Measurements from ENCODE around the gene CNBD2.

DNA sequence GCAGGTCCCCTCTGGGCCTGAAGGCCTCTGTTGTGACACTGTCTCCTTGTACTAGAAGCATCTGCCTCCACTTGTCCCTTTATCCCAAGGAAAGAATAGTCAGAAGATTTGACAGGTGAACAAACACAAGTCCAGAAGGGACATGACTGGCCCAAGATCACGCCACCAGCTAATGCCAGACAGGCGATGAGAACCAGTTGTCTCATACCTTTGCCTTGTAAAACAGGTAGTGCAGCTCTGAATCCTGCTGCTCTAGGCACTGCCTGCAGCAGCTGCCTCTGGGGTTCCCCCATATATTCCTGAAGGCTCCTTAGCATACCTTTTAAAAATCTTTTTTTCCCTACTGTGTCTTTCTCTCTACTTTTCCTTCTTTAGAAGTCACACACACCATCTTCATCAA lies 39.1 kb upstream of the CNBD2 start:
- TF ChIP-seq, protein P1, sequence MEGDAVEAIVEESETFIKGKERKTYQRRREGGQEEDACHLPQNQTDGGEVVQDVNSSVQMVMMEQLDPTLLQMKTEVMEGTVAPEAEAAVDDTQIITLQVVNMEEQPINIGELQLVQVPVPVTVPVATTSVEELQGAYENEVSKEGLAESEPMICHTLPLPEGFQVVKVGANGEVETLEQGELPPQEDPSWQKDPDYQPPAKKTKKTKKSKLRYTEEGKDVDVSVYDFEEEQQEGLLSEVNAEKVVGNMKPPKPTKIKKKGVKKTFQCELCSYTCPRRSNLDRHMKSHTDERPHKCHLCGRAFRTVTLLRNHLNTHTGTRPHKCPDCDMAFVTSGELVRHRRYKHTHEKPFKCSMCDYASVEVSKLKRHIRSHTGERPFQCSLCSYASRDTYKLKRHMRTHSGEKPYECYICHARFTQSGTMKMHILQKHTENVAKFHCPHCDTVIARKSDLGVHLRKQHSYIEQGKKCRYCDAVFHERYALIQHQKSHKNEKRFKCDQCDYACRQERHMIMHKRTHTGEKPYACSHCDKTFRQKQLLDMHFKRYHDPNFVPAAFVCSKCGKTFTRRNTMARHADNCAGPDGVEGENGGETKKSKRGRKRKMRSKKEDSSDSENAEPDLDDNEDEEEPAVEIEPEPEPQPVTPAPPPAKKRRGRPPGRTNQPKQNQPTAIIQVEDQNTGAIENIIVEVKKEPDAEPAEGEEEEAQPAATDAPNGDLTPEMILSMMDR (IDR thresholded peaks at IDR 0.05) = no peak
- TF ChIP-seq POLR2AphosphoS5 (IDR thresholded peaks at IDR 0.05; ENCODE audit: insufficient read depth in 1 of 2, low read depth in 1 of 2) = no peak

Measured in vagina (tissue), 2 donors.